HT1080 (cell line): Measurements from ENCODE around the gene PRR14L. TPM values are rescaled to one million over a fixed set of nuclear protein-coding genes. Genes with fewer than 3 reads are reported as not detected.
A peak's percentile ranks its signal among the peaks of the same experiment; 100 is the strongest.
"Not testable (repeated sequence)": the region's sequence is repeated elsewhere in the genome, so short reads cannot be mapped to it uniquely, and the experiment has no call there.

Experiments
- DNase-seq: peaks from one replicate; pipeline ENCODE4 v3.0.0-alpha.2; 2015; ENCODE audit warnings: low read depth
- polyA plus RNA-seq, 2 experiments: library from polyadenylated mRNA; depleted of rRNA; stranded (reverse); fragments of >200 nt; gene quantifications; 2 replicates each; pipeline ENCODE4 v1.2.3, GENCODE V29; 2015
- total RNA-seq: library from RNA; depleted of rRNA; stranded (reverse); fragments of >200 nt; shearing (Covaris generic); gene quantifications from 2 replicates; pipeline ENCODE4 v1.2.3, GENCODE V29; 2014; rRNA removed

Gene PRR14L
- total RNA-seq = 5.8 and 13.5 TPM in 2 replicates
- polyA plus RNA-seq (2015; cell fraction: cytosol; rRNA removed) = 8.7 and 11.4 TPM in 2 replicates
- polyA plus RNA-seq (2015; cell fraction: nucleus; rRNA removed) = 26.1 and 26.9 TPM in 2 replicates

GRCh38 chr22:31749636-31750364 lies at the start of gene PRR14L:
Gene PRR14L (minus strand): TSS chr22:31750132. CDS start chr22:31738860, 11,272 bp downstream.
- peak; percentile 93 for DNase-seq

- not testable (repeated sequence) for DNase-seq
These were observed 49.4 kb upstream of the PRR14L start for GRCh38 chr22:31799358-31799757.

GRCh38 chr22:31790240-31790639 lies 40.3 kb upstream of the PRR14L start:
- no peak for DNase-seq

GRCh38 chr22:31789803-31790202 lies 39.9 kb upstream of the PRR14L start:
- no peak for DNase-seq

GRCh38 chr22:31776231-31776630 lies 26.3 kb upstream of the PRR14L start:
- DNase-seq = no peak

- DNase-seq = no peak
These were observed 23.5 kb upstream of the PRR14L start for GRCh38 chr22:31773416-31773815.

- no peak for DNase-seq
These were observed 18.6 kb upstream of the PRR14L start for GRCh38 chr22:31768422-31769059.

- no peak for DNase-seq
These were observed 14.9 kb upstream of the PRR14L start for GRCh38 chr22:31764785-31765184.

- DNase-seq = not testable (repeated sequence)
These were observed 8.9 kb upstream of the PRR14L start for GRCh38 chr22:31758860-31759259.

GRCh38 chr22:31757265-31757664 lies 7.3 kb upstream of the PRR14L start:
- no peak for DNase-seq

GRCh38 chr22:31754813-31755212 lies 4.9 kb upstream of the PRR14L start:
- no peak for DNase-seq

GRCh38 chr22:31753634-31754501 lies 3.9 kb upstream of the PRR14L start, which contains the start of gene DEPDC5:
Gene DEPDC5 (plus strand): TSS chr22:31754019. CDS start chr22:31754922, 903 bp downstream.
- DNase-seq = peak; percentile 95

- no peak for DNase-seq
These were observed 3.2 kb upstream of the PRR14L start for GRCh38 chr22:31753005-31753633.

GRCh38 chr22:31752096-31752847 lies 2.3 kb upstream of the PRR14L start:
- DNase-seq = no peak

- no peak for DNase-seq
These were observed 693 bp upstream of the PRR14L start for GRCh38 chr22:31750365-31751284.

- peak; percentile 24 for DNase-seq
These were observed 1.4 kb downstream of the PRR14L start for GRCh38 chr22:31748490-31748889.

- DNase-seq = no peak
These were observed 2.5 kb downstream of the PRR14L start for GRCh38 chr22:31747441-31747840.

GRCh38 chr22:31743871-31744270 lies 6.1 kb downstream of the PRR14L start:
- no peak for DNase-seq

- DNase-seq = no peak
These were observed 7.2 kb downstream of the PRR14L start for GRCh38 chr22:31742682-31743081.
